ENCODE results near the gene NAALADL2.

DNA sequence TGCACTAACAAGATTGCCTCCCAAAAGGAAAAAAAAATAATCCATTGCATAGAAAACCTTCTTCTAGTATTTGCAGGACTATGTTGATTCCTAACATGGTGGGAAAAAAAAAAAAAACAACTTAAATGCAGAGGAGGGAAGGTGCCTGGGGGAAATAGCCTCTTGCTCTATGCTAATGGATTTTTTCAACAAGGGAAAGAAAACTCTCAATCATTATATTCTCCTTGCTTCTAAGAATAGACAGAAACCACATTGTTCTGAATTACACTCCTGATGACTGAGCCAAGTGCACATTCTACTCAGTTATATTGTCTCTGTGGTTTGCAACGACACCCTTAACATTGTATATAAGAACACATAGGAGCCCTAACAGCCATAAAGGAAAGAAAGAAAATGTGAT is 760.2 kb downstream of the NAALADL2 start:
- TF ChIP-seq, protein P1, sequence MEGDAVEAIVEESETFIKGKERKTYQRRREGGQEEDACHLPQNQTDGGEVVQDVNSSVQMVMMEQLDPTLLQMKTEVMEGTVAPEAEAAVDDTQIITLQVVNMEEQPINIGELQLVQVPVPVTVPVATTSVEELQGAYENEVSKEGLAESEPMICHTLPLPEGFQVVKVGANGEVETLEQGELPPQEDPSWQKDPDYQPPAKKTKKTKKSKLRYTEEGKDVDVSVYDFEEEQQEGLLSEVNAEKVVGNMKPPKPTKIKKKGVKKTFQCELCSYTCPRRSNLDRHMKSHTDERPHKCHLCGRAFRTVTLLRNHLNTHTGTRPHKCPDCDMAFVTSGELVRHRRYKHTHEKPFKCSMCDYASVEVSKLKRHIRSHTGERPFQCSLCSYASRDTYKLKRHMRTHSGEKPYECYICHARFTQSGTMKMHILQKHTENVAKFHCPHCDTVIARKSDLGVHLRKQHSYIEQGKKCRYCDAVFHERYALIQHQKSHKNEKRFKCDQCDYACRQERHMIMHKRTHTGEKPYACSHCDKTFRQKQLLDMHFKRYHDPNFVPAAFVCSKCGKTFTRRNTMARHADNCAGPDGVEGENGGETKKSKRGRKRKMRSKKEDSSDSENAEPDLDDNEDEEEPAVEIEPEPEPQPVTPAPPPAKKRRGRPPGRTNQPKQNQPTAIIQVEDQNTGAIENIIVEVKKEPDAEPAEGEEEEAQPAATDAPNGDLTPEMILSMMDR (conservative IDR thresholded peaks at IDR 0.05; ENCODE audit: low read depth, low read length), result no peak
- TF ChIP-seq CEBPB (IDR thresholded peaks at IDR 0.05; ENCODE audit: low read depth, low read length) (no peak), RAD21 (IDR thresholded peaks at IDR 0.05; ENCODE audit: low read length) (no peak), POLR2A (IDR thresholded peaks at IDR 0.05; ENCODE audit: low read depth, low read length) (no peak), SMC3 (IDR thresholded peaks at IDR 0.05; ENCODE audit: low read depth, low read length) (no peak), FOS (IDR thresholded peaks at IDR 0.05; ENCODE audit: low read depth, low read length) (no peak), MXI1 (IDR thresholded peaks at IDR 0.05; ENCODE audit: borderline replicate concordance, low read depth, low read length) (no peak), RCOR1 (IDR thresholded peaks at IDR 0.05; ENCODE audit: insufficient replicate concordance, low read length) (no peak), RFX5 (IDR thresholded peaks at IDR 0.05; ENCODE audit: low read depth, low read length) (no peak)
- TF ChIP-seq, protein P2, sequence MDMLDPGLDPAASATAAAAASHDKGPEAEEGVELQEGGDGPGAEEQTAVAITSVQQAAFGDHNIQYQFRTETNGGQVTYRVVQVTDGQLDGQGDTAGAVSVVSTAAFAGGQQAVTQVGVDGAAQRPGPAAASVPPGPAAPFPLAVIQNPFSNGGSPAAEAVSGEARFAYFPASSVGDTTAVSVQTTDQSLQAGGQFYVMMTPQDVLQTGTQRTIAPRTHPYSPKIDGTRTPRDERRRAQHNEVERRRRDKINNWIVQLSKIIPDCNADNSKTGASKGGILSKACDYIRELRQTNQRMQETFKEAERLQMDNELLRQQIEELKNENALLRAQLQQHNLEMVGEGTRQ (IDR thresholded peaks at IDR 0.05; ENCODE audit: low read depth, low read length), result no peak

Data from IMR-90 (cell line).